ENCODE measurements around the gene AK6. TPM values are rescaled to one million over a fixed set of nuclear protein-coding genes. Genes with fewer than 3 reads are reported as not detected.
A peak's percentile ranks its signal among the peaks of the same experiment; 100 is the strongest.

The AK6 gene
- total RNA-seq, 3 donors from 2014 or later (not counting 1 experiment from before 2014, with no cell fraction given) = 5.8 to 10.8 (median 9.7) TPM

DNA sequence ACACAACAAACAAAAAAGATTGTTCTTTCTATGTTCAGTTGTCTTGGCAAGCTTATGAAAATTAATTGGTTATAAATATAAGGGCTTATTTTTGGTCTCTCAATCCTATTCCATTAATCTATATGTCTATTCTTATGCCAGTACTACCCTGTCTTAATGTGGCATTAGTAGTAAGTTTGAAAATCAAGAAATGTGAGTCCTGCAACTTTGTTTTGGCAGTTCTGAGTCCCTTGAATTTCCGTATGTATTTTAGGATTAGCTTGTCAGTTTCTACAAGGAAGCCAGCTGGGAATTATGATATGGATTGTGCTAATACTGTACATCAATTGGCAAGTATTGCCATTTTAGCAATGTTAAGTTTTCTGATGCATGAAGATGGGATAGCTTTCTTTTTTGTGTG is 26.2 kb downstream of the AK6 start:
- Mint-ChIP-seq H3K36me3 (no peaks in the 10 kb centered on the region), H3K9me3 (no peaks in the 10 kb centered on the region), H3K27me3 (ENCODE audit: low read depth in 2 of 2) (no peaks in the 10 kb centered on the region), H3K4me3 (no peak overlapping the region), H3K4me1 (no peaks in the 10 kb centered on the region), H3K27ac (no peak overlapping the region)
- ATAC-seq = no peak
- intact Hi-C loops (cut with micrococcal nuclease) = no loop called here
- Histone ChIP-seq H3K36me3 (ENCODE audit: control insufficient read depth, insufficient read depth, low read length) (no peaks in the 10 kb centered on the region), H3K9me3 (ENCODE audit: control insufficient read depth, insufficient read depth, low read length) (no peaks in the 10 kb centered on the region), H3K27me3 (ENCODE audit: control insufficient read depth, insufficient read depth, low read length) (no peaks in the 10 kb centered on the region), H3K4me1 (ENCODE audit: control insufficient read depth, insufficient read depth, low read length) (no peaks in the 10 kb centered on the region), H3K27ac (ENCODE audit: low read length) (no peak overlapping the region), H3K4me3 (ENCODE audit: low read length) (no peak overlapping the region)
- DNase-seq = no peak
- TF ChIP-seq CTCF (IDR thresholded peaks at IDR 0.05) = no peak
- WGBS (ENCODE audit: insufficient coverage) = 94% methylated on average over 1 of the region's 1 CpG

DNA sequence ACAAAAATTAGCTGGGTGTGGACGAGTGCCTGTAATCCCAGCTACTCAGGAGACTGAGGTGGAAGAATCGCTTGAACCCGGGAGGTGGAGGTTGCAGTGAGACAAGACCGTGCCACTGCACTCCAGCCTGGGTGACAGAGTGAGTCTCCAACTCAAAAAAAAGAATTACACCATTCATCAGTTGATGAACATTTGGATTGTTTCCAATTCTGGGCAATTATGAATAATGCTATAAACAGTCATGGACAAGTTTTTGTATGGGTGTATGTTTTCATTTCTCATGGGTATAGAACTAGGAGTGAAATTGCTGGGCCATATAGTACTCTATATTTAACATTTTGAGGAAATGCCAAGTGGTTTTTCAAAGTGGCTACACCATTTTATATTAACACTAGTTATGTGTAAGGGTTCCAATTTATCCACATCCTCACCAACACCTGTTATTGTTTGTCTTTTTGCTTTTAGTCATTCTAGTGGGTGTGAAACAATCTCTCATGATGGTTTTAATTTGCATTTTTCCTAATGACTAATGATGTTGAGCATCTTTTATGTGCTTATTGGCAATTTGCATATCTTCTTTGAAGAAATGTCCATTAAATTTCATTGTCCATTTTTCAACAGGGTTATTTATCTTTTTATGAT is 27.7 kb downstream of the AK6 start:
- Mint-ChIP-seq H3K4me3 (no peak overlapping the region), H3K27ac (no peak overlapping the region), H3K9me3 (no peaks in the 10 kb centered on the region), H3K27me3 (ENCODE audit: low read depth in 2 of 2) (no peaks in the 10 kb centered on the region), H3K36me3 (no peaks in the 10 kb centered on the region), H3K4me1 (no peaks in the 10 kb centered on the region)
- Histone ChIP-seq H3K9me3 (ENCODE audit: control insufficient read depth, insufficient read depth, low read length) (no peaks in the 10 kb centered on the region), H3K4me1 (ENCODE audit: control insufficient read depth, insufficient read depth, low read length) (no peaks in the 10 kb centered on the region), H3K36me3 (ENCODE audit: control insufficient read depth, insufficient read depth, low read length) (no peaks in the 10 kb centered on the region), H3K27ac (ENCODE audit: low read length) (no peak overlapping the region), H3K4me3 (ENCODE audit: low read length) (no peak overlapping the region), H3K27me3 (ENCODE audit: control insufficient read depth, insufficient read depth, low read length) (no peaks in the 10 kb centered on the region)
- ATAC-seq (no peak), DNase-seq (no peak)
- intact Hi-C loops (cut with micrococcal nuclease) = no loop called here
- no peak for TF ChIP-seq CTCF (IDR thresholded peaks at IDR 0.05)
- WGBS (ENCODE audit: insufficient coverage) = 93% methylated on average over 4 of the region's 4 CpGs

DNA sequence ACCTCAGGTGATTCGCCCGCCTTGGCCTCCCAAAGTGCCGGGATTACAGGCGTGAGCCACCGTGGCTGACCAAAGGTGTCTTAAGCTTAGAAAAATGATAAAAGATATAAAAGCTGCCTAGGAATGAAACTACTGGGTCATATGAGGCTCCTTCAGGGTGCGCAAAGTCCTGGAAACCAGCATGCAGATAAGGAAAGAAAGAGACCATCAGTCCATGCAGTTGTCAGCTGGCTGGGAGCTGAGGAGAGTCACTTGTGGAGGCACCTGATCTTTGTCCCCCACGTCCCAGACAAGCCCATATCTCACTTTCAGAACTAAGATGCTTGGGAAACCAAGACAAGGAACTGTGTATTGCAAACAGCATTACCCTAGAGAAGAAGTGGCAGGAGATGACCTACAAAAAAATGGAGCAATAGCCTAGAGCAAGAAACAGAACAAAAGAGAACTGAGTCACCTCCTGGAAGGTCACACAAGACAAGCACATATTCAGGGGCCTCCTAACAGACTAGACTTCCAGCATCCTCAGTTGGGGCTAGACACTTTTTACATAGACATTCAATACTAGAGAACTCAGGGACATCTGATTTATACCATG is 33.9 kb downstream of the AK6 start:
- Histone ChIP-seq H3K9me3 (ENCODE audit: control insufficient read depth, insufficient read depth, low read length) (no peaks in the 10 kb centered on the region), H3K4me3 (ENCODE audit: low read length) (no peak overlapping the region), H3K36me3 (ENCODE audit: control insufficient read depth, insufficient read depth, low read length) (no peaks in the 10 kb centered on the region), H3K4me1 (ENCODE audit: control insufficient read depth, insufficient read depth, low read length) (peaks cover 12% of the 10 kb centered on the region), H3K27ac (ENCODE audit: low read length) (no peak overlapping the region), H3K27me3 (ENCODE audit: control insufficient read depth, insufficient read depth, low read length) (no peaks in the 10 kb centered on the region)
- H3K4me3 Mint-ChIP-seq = no peak overlapping the region
- 94% methylated on average over 7 of the region's 7 CpGs for WGBS (ENCODE audit: insufficient coverage)
- H3K27me3 Mint-ChIP-seq (ENCODE audit: low read depth in 2 of 2) = no peaks in the 10 kb centered on the region
- peaks cover 10 to 19% of the 10 kb centered on the region in 2 donors for H3K4me1 Mint-ChIP-seq
- ATAC-seq = no peak
- DNase-seq = peak in 1 of 2 donors; percentile 6
- H3K27ac Mint-ChIP-seq = no peak overlapping the region
- intact Hi-C loops (cut with micrococcal nuclease) = loop anchor here (1.0 kb wide), 1 partner anchor 242 kb away; no protein-coding TSS in a partner anchor
- no peaks in the 10 kb centered on the region for H3K36me3 Mint-ChIP-seq
- no peaks in the 10 kb centered on the region for H3K9me3 Mint-ChIP-seq
- no peak for TF ChIP-seq CTCF (IDR thresholded peaks at IDR 0.05)

All from natural killer cell (primary cell).